ENCODE data around the gene PCBP4.

PCBP4 gene

DNA sequence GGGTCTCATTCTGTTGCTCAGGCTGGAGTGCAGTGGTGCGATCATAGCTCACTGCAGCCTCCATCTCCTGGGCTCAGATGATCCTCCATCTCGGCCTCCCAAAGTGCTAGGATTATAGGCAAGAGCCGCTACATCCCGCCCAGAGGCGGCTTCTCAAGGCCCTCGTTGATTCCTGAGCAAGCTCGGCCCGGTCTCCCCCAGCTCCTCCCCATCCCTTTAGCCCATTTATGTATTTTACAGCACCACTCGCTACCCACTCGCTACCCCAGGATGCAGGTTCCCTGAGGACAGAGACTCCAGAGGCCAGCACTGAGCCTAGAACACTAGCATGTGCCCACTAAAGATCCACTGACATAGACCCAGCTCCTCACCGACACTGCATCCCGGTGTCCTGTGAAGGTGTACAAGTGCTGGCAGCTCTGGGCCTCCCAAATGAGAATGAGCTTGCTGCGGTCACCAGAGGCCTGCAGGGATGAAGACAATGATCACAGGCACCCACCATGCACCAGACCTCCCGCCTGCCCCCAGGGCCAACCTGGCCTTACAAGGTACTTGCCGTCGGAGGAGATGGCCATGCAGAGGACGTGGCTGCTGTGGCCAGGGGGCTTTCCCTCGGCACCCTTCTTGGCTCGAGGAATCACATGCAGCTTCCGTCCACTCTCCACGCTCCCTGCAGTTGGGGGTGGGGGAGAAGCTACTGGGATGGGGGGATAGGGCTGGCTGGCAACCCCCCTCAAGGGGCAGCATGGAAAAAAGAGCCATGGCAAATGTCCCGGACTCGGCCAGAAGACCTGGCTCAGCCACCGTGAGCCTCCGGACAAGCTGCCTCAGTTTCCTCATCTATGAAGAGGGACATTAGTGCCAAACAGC, 31.1 kb downstream of the PCBP4 start:
- no peak for DNase-seq (ENCODE audit: low read depth)
- H3K4me3 ChIP-seq (ENCODE audit: low read length), result no peak overlapping the region
- no peak for TF ChIP-seq CTCF (conservative IDR thresholded peaks at IDR 0.05; ENCODE audit: low read depth, low read length)

DNA sequence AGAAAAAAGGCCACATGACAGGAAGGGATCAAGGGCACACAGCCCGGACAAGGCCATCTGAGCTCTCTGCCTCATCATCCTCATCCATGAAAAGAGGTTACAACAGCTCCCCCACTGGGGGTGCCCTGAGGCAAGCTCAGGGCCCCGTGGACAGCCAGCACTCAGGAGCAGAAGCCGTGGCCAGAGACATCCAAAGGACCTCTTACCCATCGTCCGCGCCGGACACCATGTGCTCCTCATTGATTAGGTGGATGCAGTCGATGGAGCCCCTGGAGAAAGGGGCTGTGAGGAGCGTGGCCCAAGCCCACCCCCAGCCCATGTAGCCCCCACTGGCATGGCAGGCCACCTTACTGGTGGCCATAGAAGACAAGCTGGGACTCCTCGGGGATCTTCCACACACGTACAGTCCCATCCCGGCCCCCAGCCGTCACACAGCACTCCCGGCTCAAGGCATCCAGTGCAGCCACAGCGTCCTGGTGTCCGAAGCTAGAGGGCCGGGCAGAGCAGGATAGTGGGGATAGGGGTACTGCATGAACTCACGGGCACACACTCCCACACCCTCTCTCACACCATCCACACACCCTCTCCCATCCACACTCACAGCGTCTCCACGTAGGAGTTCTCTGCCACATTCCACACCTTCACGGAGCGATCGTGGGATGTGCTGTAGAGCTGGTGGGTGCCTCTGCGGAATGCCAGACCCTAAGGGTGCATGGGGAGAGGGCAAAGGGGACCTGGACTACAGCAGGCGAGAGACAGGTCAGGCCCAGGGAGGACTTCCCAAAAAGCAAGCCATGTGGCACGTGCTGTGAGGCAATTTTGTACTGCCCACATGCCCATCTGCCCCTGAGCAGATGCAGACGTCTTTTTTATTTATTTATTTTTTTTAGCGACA, 32.0 kb downstream of the PCBP4 start:
- no peak for TF ChIP-seq CTCF (conservative IDR thresholded peaks at IDR 0.05; ENCODE audit: low read depth, low read length)
- no peak overlapping the region for H3K4me3 ChIP-seq (ENCODE audit: low read length)
- DNase-seq (ENCODE audit: low read depth), result no peak

DNA sequence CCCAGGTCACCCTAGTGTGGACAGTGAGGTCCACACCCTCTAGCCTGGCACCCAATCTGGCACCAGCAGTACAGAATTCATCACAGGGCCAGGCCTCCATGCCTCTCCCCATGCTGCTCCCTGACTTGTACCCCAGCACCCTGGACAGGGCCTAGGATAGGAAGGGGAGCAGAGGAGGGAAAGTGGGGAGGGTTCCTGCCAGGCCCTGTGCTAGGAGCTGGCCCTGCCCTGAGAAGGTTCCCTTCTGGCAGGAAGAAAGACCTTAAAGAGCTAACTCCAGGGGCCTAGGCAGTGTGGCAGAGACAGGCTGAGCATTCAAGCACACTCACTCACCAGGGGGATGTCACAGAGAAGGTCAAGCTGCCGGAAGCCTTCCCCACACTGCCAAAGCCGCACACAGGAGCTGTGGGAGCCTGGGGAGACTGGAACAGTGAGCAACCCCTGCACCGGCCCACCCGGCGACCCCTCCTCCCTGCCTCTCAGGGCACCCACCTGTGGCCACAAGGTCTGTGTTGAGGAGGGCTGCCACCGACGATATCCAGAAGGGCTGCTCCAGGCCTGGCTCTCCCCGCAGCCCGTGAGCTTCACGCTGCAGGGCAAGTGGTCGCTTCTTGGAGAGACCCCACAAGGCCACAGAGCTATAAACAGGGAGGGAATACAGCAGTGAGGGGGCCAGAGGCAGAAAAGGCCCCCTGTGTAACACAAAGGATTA, 33.0 kb downstream of the PCBP4 start:
- TF ChIP-seq CTCF (conservative IDR thresholded peaks at IDR 0.05; ENCODE audit: low read depth, low read length), result no peak
- H3K4me3 ChIP-seq (ENCODE audit: low read length), result no peak overlapping the region
- no peak for DNase-seq (ENCODE audit: low read depth)

DNA sequence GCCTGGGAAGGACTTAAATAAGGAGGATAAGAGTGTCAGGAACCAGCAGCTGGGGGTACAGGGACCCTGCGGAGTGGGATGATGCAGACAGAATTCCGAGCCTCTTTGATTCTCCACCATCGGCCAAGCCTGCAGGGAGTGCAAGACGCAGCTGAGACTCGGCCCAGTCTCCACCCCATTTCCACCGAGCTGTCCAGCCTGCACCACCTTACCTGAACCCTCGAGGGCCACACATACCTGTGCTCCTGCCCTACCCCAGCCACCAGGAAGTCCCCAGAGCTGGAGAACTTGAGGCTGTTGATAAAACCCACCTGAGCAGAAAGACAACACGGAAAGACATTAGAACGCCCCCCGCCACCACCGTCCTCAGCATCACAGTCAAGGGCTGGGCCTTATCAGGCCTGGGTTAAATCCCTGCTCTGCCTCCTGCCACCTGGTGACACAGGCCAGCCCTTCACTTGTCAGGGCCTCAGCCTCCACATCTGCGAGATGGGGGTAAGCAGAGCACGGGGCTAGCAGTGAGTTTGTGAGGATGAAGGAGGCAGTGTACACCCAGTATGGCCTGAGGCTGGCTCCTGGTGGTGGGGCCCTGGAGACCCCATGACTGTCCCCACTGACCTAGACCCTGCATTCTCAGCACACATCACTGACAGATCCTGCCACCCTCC, 33.6 kb downstream of the PCBP4 start:
- no peak overlapping the region for H3K4me3 ChIP-seq (ENCODE audit: low read length)
- no peak for DNase-seq (ENCODE audit: low read depth)
- TF ChIP-seq CTCF (conservative IDR thresholded peaks at IDR 0.05; ENCODE audit: low read depth, low read length), result no peak

DNA sequence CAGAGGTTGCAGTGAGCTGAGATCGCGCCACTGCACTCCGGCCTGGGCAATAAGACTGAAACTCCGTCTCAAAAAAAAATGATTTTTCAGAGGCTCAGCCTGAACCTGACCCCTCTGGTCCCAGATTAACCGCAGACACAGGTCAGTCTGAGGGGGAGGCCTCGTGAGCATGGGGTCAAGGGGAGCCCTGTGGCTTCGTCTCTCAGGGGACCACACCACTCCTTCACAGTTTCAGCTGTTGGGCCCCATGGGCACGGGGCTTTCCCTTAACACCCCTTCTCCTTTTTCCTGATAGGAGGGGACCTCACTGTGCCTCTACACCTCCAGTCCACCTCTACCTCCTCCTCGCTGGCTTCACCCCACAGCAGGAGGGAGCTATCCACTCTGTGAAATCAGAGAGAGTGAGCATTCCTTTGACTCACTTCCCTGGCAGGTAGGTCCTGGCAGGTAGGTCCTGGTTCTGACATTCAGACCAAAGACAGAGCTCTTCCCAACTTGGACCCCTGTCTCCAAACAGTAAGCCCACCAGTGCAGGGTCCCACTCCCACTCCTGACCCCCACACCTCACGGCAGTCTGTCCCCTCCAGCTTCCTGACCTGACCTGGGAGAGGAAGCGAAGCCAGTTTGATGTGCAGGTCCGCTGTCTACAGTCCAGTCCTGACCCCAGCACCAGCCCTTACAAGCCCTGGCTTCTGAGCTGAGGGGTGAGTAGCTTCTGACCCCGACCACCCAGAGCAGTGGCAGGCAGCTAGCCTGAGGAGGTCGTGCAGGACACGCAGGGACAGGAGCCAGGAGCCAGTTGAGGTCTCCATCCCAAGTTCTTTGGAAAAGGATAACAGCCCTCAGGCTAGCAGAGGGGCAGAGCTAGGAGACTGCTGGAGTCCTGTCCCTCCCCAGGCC, 34.5 kb downstream of the PCBP4 start:
- no peak overlapping the region for H3K4me3 ChIP-seq (ENCODE audit: low read length)
- no peak for TF ChIP-seq CTCF (conservative IDR thresholded peaks at IDR 0.05; ENCODE audit: low read depth, low read length)

DNA sequence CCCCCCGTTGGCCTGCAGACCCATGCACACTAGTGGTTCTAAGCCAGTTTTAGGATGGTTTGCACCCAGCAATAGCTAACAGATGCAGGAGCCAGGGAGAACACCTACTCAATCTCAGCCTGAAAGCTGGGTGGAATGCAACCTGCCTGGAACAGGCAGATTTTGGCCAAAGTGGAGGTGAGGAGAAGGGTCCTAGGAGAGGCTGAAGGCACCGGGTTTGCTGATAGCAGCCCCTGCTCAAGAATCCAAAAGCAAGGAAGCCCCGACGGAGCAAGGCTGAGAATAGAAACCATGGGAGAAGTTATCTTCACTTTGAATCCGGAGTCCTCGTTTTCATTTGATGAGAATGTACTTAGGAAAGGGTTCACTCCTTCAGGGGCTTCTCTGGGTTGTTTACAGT, 35.5 kb downstream of the PCBP4 start:
- DNase-seq (ENCODE audit: low read depth), result no peak
- TF ChIP-seq CTCF (conservative IDR thresholded peaks at IDR 0.05; ENCODE audit: low read depth, low read length), result no peak
- no peak overlapping the region for H3K4me3 ChIP-seq (ENCODE audit: low read length)

More for the DNA sequence above, 34.5 kb downstream of the PCBP4 start:
- DNase-seq (ENCODE audit: low read depth), result no peak
